Heart right ventricle (tissue), 16 donors: ENCODE results near the gene ANKRD52. TPM values are rescaled to one million over a fixed set of nuclear protein-coding genes. Genes with fewer than 3 reads are reported as not detected.

Source experiments
- ATAC-seq, 8 donors: fragments of 200-7000 bp; cut with Tn5 transposase; one replicate each; pipeline ENCODE4 v1.9.1; 2020; ENCODE audit warnings: mild to moderate bottlenecking in 8 of 8, moderate library complexity in 8 of 8, moderate number of reproducible peaks in 1 of 8
- DNase-seq, 2 donors: peaks; one replicate each; pipeline ENCODE4 v3.0.0-alpha.2; 2020
- H3K27ac ChIP-seq, 10 donors: fragments of 200-600 bp; sonication (generic) in 2 of 10; one replicate each; pipeline versions ENCODE4 v1.5.0 to v1.8.0; 2020 to 2022; ENCODE audit warnings: mild to moderate bottlenecking in 3 of 10
- H3K27me3 ChIP-seq, 7 donors: fragments of 200-600 bp; one replicate each; pipeline ENCODE4 v1.8.0; 2021 to 2022; ENCODE audit warnings: mild to moderate bottlenecking in 2 of 7
- H3K36me3 ChIP-seq, 9 donors: fragments of 200-600 bp; sonication (generic) in 1 of 9; one replicate each; pipeline versions ENCODE4 v1.5.0 to v1.8.0; 2020 to 2022; ENCODE audit warnings: mild to moderate bottlenecking in 2 of 9
- H3K4me1 ChIP-seq, 9 donors: fragments of 200-600 bp; sonication (generic) in 1 of 9; one replicate each; pipeline versions ENCODE4 v1.5.0 to v1.8.0; 2020 to 2022; ENCODE audit warnings: mild to moderate bottlenecking in 4 of 9
- H3K4me3 ChIP-seq, 10 donors: fragments of 200-600 bp; sonication (generic) in 2 of 10; one replicate each; pipeline versions ENCODE4 v1.5.0 to v1.8.0; 2020 to 2022; ENCODE audit warnings: mild to moderate bottlenecking in 7 of 10, moderate library complexity in 2 of 10
- H3K9me3 ChIP-seq, 11 donors: fragments of 200-600 bp in 10 of 11; sonication (generic) in 2 of 11; one replicate each; pipeline versions ENCODE4 v1.5.0 to v1.8.0; 2013 to 2022; ENCODE audit warnings: mild to moderate bottlenecking in 2 of 11, control low read depth in 1 of 11, moderate library complexity in 1 of 11
- CTCF ChIP-seq, 9 donors: fragments of 200-600 bp; sonication (generic) in 2 of 9; IDR thresholded peaks; one replicate each; pipeline versions ENCODE4 v1.5.0 to v1.8.0; 2021 to 2022; ENCODE audit warnings: antibody characterized with exemption in 9 of 9, mild to moderate bottlenecking in 5 of 9, moderate library complexity in 1 of 9
- WGBS, 2 donors: extraction: QIAGEN DNeasy Blood & Tissue Kit; methylation state at CpG; one replicate each; pipeline ENCODE4 v1.1.7; 2013; ENCODE audit warnings: inconsistent platforms in 1 of 2; 5-methylcytosine and 5-hydroxymethylcytosine counted together
- intact Hi-C, 10 donors: fragments of 100-400 bp; cut with DNase I; formaldehyde crosslinking; loops; one replicate each; pipeline versions ENCODE4 v1.11.1 to v1.14.2; 2022
- polyA plus RNA-seq, 2 donors: library from polyadenylated mRNA; stranded (reverse); fragments of 200-250 nt; gene quantifications; one replicate each; pipeline ENCODE4 v1.2.3, GENCODE V29; 2013
- total RNA-seq, 10 donors: library from RNA; stranded (reverse); fragmentation: NEBNext Ultra II Directional in 3 of 10; extraction: Animal tissue kit (Norgen Biotek cat#: 25700) in 3 of 10; gene quantifications; one replicate each; pipeline versions ENCODE4 v1.2.1 to v1.2.4, GENCODE V29; 2021 to 2023
- donor health status: Arrhythmogenic right ventricular cardiomyopathy.
- donor health status: ischemic (EF 13 %, LVEDD 7.1; RV severe dilation, severe dysfunction).
- donor health status: healthy with polysubstance abuse.
- donor health status: DM: no; HTN: yes; CAD: no.
- donor health status: DM: no; HTN: no; CAD: no.
- donor health status: ischemic (EF 25% LVEDD 6.9; RV normal size, moderate dysfunction).
- donor health status: ischemic (EF 25% LVEDD 5.7; RV mildly dilated, moderate dysfunction).
- donor health status: healthy.
- donor health status: DM: yes; HTN: yes; CAD: no.
- donor health status: Ischemic cardiomyopathy.
- donor health status: ischemic (EF 35%, LVEDD 5.7; RV mildly dilated, moderate dysfunction).
- donor health status: nonischemic (EF 11% LVEDD 7.7; RV severe dilation, severe dysfunction).
- donor health status: DM: yes; HTN: yes; CAD: no.
- donor health status: PGD.
- donor health status: ischemic (EF 29% LVEDD 5.4; RV normal size, mild dysfunction).
- donor health status: nonischemic (EF 23%, LVEDD 6.1; RV moderate dilation, normal function).

ANKRD52 gene
- total and polyA plus RNA-seq, 12 donors = 10.2 to 30.9 (median 24.6) TPM

GRCh38 chr12:56241424-56242303 is 16.5 kb downstream of the ANKRD52 start:
- ATAC-seq (no peak), DNase-seq (no peak)
- TF ChIP-seq CTCF (IDR thresholded peaks at IDR 0.05) = no peak
- Histone ChIP-seq H3K9me3 (no peaks in the 10 kb centered on the region), H3K4me3 (no peak overlapping the region), H3K27ac (no peak overlapping the region), H3K4me1 (peaks cover 0 to 15% (median 9%) of the 10 kb centered on the region in 9 donors), H3K36me3 (peaks cover 0 to 96% (median 62%) of the 10 kb centered on the region in 9 donors), H3K27me3 (no peaks in the 10 kb centered on the region)
- 75 to 83% methylated on average over 9 of the region's 9 CpGs for WGBS, 2 donors
- intact Hi-C loops = no loop called here

- TF ChIP-seq CTCF (IDR thresholded peaks at IDR 0.05) = no peak
- WGBS, 2 donors = 82 to 83% methylated on average over 11 of the region's 11 CpGs
- DNase-seq (no peak), ATAC-seq (peak in 1 of 8 donors; percentile 9)
- no peaks in the 10 kb centered on the region for H3K9me3 ChIP-seq
- no peaks in the 10 kb centered on the region for H3K27me3 ChIP-seq
- H3K36me3 ChIP-seq = peaks cover 0 to 64% (median 24%) of the 10 kb centered on the region in 9 donors
- intact Hi-C loops = no loop called here
- no peak overlapping the region for H3K4me3 ChIP-seq
- H3K27ac ChIP-seq = no peak overlapping the region
- no peaks in the 10 kb centered on the region for H3K4me1 ChIP-seq
Measured at GRCh38 chr12:56237552-56237951, 20.6 kb downstream of the ANKRD52 start.

GRCh38 chr12:56236985-56237384 is 21.2 kb downstream of the ANKRD52 start:
- Histone ChIP-seq H3K36me3 (peaks cover 0 to 58% (median 18%) of the 10 kb centered on the region in 9 donors), H3K4me1 (no peaks in the 10 kb centered on the region), H3K9me3 (no peaks in the 10 kb centered on the region), H3K27ac (no peak overlapping the region), H3K4me3 (no peak overlapping the region), H3K27me3 (no peaks in the 10 kb centered on the region)
- ATAC-seq = peak in 3 of 8 donors; percentile 5 to 25 (median 7)
- intact Hi-C loops = no loop called here
- DNase-seq = no peak
- no peak for TF ChIP-seq CTCF (IDR thresholded peaks at IDR 0.05)
- 69 to 71% methylated on average over 5 of the region's 5 CpGs for whole genome bisulfite sequencing, 2 donors

GRCh38 chr12:56236091-56236490 is 22.1 kb downstream of the ANKRD52 start:
- no peaks in the 10 kb centered on the region for H3K4me1 ChIP-seq
- no peak for DNase-seq
- H3K4me3 ChIP-seq = no peak overlapping the region
- no peaks in the 10 kb centered on the region for H3K9me3 ChIP-seq
- H3K27ac ChIP-seq = no peak overlapping the region
- H3K36me3 ChIP-seq = peaks cover 0 to 49% (median 11%) of the 10 kb centered on the region in 9 donors
- no peak for ATAC-seq
- no peaks in the 10 kb centered on the region for H3K27me3 ChIP-seq
- intact Hi-C loops = no loop called here
- WGBS, 2 donors = 93 to 94% methylated on average over 6 of the region's 6 CpGs
- TF ChIP-seq CTCF (IDR thresholded peaks at IDR 0.05) = no peak
